HepG2 (cell line): ENCODE data around the gene RABEPK. TPM values are rescaled to one million over a fixed set of nuclear protein-coding genes. Genes with fewer than 3 reads are reported as not detected.
A peak's percentile ranks its signal among the peaks of the same experiment; 100 is the strongest.

Experiments
- ARHGAP35 ChIP-seq: sonication (generic); formaldehyde crosslinking; IDR thresholded peaks from 2 replicates; pipeline ENCODE4 v1.9.0; 2022; ENCODE audit warnings: mild to moderate bottlenecking, inconsistent platforms, moderate library complexity, missing genetic modification reagents, borderline replicate concordance
- BCL6 ChIP-seq: IDR thresholded peaks from 2 replicates; pipeline ENCODE4 v1.6.1; 2016; ENCODE audit warnings: missing genetic modification reagents, missing compliant biosample characterization
- ERF ChIP-seq: IDR thresholded peaks from 2 replicates; pipeline ENCODE4 v1.6.1; 2018; ENCODE audit warnings: missing biosample characterization, missing genetic modification reagents
- HDAC2 ChIP-seq: sonication (generic); formaldehyde crosslinking; IDR thresholded peaks from 2 replicates; pipeline ENCODE4 v1.4.0; 2020; ENCODE audit warnings: missing genetic modification reagents
- KAT8 ChIP-seq: IDR thresholded peaks from 2 replicates; pipeline ENCODE4 v1.6.1; 2016; ENCODE audit warnings: missing genetic modification reagents, missing compliant biosample characterization
- KDM2A ChIP-seq: sonication (generic); formaldehyde crosslinking; IDR thresholded peaks from 2 replicates; pipeline ENCODE4 v1.4.0; 2020; ENCODE audit warnings: low read depth, missing genetic modification reagents, borderline replicate concordance
- MEIS2 ChIP-seq: sonication (generic); formaldehyde crosslinking; IDR thresholded peaks from 2 replicates; pipeline ENCODE4 v1.9.0; 2021; ENCODE audit warnings: mild to moderate bottlenecking, missing genetic modification reagents
- MIXL1 ChIP-seq: IDR thresholded peaks from 2 replicates; pipeline ENCODE4 v1.6.1; 2016
- NR2F1 ChIP-seq, 2 experiments: fragments of 450-650 bp in 1 of 2; formaldehyde crosslinking in 1 of 2; IDR thresholded peaks; 2 replicates each; pipeline versions ENCODE4 v1.5.0 to v1.6.1; 2016 to 2020; ENCODE audit warnings: mild to moderate bottlenecking in 1 of 2, missing compliant biosample characterization in 1 of 2, missing genetic modification reagents in 1 of 2, moderate library complexity in 1 of 2
- PTBP1 ChIP-seq: fragments of 200-400 bp; formaldehyde crosslinking; IDR thresholded peaks from 2 replicates; pipeline ENCODE4 v1.6.1; 2018; ENCODE audit warnings: low read length, low read depth; ENCODE audit not compliant: poor library complexity, severe bottlenecking
- SIX1 ChIP-seq: sonication (generic); formaldehyde crosslinking; IDR thresholded peaks from 2 replicates; pipeline ENCODE4 v1.4.0; 2020; ENCODE audit warnings: missing genetic modification reagents, borderline replicate concordance
- SMARCC2 ChIP-seq: fragments of 450-650 bp; IDR thresholded peaks from 2 replicates; pipeline ENCODE4 v1.6.1; 2017; ENCODE audit warnings: antibody characterized with exemption, mild to moderate bottlenecking
- TARDBP ChIP-seq: sonication (generic); formaldehyde crosslinking; IDR thresholded peaks from 2 replicates; pipeline ENCODE4 v1.8.0; 2022; ENCODE audit warnings: mild to moderate bottlenecking, missing genetic modification reagents
- TCF7 ChIP-seq: sonication (generic); IDR thresholded peaks from 2 replicates; pipeline ENCODE4 v1.6.1; 2016; ENCODE audit warnings: antibody characterized with exemption, low read depth
- TRIM24 ChIP-seq: sonication (generic); formaldehyde crosslinking; IDR thresholded peaks from 2 replicates; pipeline ENCODE4 v1.8.0; 2022; ENCODE audit warnings: mild to moderate bottlenecking, missing genetic modification reagents
- ZBTB43 ChIP-seq: sonication (generic); formaldehyde crosslinking; conservative IDR thresholded peaks from 2 replicates; pipeline ENCODE4 v1.4.0; 2020; ENCODE audit warnings: missing genetic modification reagents
- ZBTB7A ChIP-seq: sonication (generic); formaldehyde crosslinking; IDR thresholded peaks from 2 replicates; pipeline ENCODE4 v1.8.0; 2022; ENCODE audit warnings: mild to moderate bottlenecking, missing genetic modification reagents
- ZMYM3 ChIP-seq: sonication (generic); formaldehyde crosslinking; IDR thresholded peaks from 2 replicates; pipeline ENCODE4 v1.5.1; 2020; ENCODE audit warnings: mild to moderate bottlenecking, missing genetic modification reagents
- ZMYM4 ChIP-seq: sonication (generic); formaldehyde crosslinking; IDR thresholded peaks from 2 replicates; pipeline ENCODE4 v1.8.1; 2023; ENCODE audit warnings: mild to moderate bottlenecking, missing genetic modification reagents
- ZNF337 ChIP-seq: sonication (generic); formaldehyde crosslinking; IDR thresholded peaks from 2 replicates; pipeline ENCODE4 v1.5.1; 2020; ENCODE audit warnings: missing genetic modification reagents, low read depth, mild to moderate bottlenecking, borderline replicate concordance
- ZNF556 ChIP-seq: sonication (generic); formaldehyde crosslinking; IDR thresholded peaks from 2 replicates; pipeline ENCODE4 v1.4.0; 2020; ENCODE audit warnings: mild to moderate bottlenecking, missing genetic modification reagents, borderline replicate concordance
- ZNF670 ChIP-seq: sonication (generic); formaldehyde crosslinking; IDR thresholded peaks from 2 replicates; pipeline ENCODE4 v1.8.0; 2022; ENCODE audit warnings: mild to moderate bottlenecking, missing genetic modification reagents, borderline replicate concordance
- polyA plus RNA-seq, 8 experiments: library from polyadenylated mRNA; depleted of rRNA in 3 of 8; stranded (reverse) in 7 of 8; unstranded in 1 of 8; fragments of >200 nt; fragmentation: Illumina TruSeq in 4 of 8; extraction: Trizol in 4 of 8; gene quantifications; 2 replicates each; pipeline versions ENCODE4 v1.2.1 to v1.2.3, GENCODE V29; 2011 to 2016; ENCODE audit warnings: low read depth in 4 of 8, missing spikeins in 1 of 8, mixed read lengths in 1 of 8; ENCODE audit not compliant: insufficient read depth in 1 of 8
- total RNA-seq, 5 experiments: library from RNA; depleted of rRNA; stranded (reverse); fragments of >200 nt; fragmentation: Illumina TruSeq; extraction: Trizol; gene quantifications; 2 replicates each; pipeline ENCODE4 v1.2.3, GENCODE V29; 2016; ENCODE audit warnings: low read depth in 1 of 5
- TF ChIP-seq, protein P1 (sequence below): sonication (generic); formaldehyde crosslinking; IDR thresholded peaks from 2 replicates; pipeline ENCODE4 v1.8.0; 2022; ENCODE audit warnings: mild to moderate bottlenecking, missing genetic modification reagents, borderline replicate concordance
- TF ChIP-seq, protein P2 (sequence below): sonication (generic); formaldehyde crosslinking; IDR thresholded peaks from 2 replicates; pipeline ENCODE4 v1.4.0; 2020; ENCODE audit warnings: missing genetic modification reagents, borderline replicate concordance
- TF ChIP-seq, protein P3 (sequence below): IDR thresholded peaks from 2 replicates; pipeline ENCODE4 v1.6.1; 2016; ENCODE audit warnings: missing compliant biosample characterization, missing genetic modification reagents, borderline replicate concordance

RABEPK gene
- total and polyA plus RNA-seq, 2 of the 13 experiments (the other 11 are each of a cell fraction or from before 2014, with no cell fraction given): 75.5 to 90.0 TPM

GRCh38 chr9:125272697-125273096 lies 72.4 kb downstream of the RABEPK start (continued):
- TF ChIP-seq HDAC2 (CRISPR knock-in tag): peak; percentile 85
- TF ChIP-seq SMARCC2: 0 out of 2 replicates have a peak, but pooled peaks have one; percentile 64
- no peak for TF ChIP-seq ZNF556 (CRISPR knock-in tag)
- TF ChIP-seq ZNF337 (CRISPR knock-in tag): no peak
- TF ChIP-seq MEIS2 (CRISPR knock-in tag): no peak
- TF ChIP-seq ZMYM3 (CRISPR knock-in tag): peak; percentile 41; the same call in 1 of the 2 replicates
- TF ChIP-seq ERF: peak; percentile 50; the same call in 1 of the 2 replicates
- TF ChIP-seq, protein P1, sequence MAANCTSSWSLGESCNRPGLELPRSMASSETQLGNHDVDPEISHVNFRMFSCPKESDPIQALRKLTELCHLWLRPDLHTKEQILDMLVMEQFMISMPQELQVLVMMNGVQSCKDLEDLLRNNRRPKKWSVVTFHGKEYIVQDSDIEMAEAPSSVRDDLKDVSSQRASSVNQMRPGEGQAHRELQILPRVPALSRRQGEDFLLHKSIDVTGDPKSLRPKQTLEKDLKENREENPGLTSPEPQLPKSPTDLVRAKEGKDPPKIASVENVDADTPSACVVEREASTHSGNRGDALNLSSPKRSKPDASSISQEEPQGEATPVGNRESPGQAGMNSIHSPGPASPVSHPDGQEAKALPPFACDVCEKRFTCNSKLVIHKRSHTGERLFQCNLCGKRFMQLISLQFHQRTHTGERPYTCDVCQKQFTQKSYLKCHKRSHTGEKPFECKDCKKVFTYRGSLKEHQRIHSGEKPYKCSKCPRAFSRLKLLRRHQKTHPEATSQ (CRISPR knock-in tag): no peak
- peak; percentile 94 for TF ChIP-seq MIXL1 (CRISPR knock-in tag)
- no peak for TF ChIP-seq TRIM24
- no peak for TF ChIP-seq PTBP1
- no peak for TF ChIP-seq KDM2A
- no peak for TF ChIP-seq ARHGAP35 (CRISPR knock-in tag)
- TF ChIP-seq, protein P2, sequence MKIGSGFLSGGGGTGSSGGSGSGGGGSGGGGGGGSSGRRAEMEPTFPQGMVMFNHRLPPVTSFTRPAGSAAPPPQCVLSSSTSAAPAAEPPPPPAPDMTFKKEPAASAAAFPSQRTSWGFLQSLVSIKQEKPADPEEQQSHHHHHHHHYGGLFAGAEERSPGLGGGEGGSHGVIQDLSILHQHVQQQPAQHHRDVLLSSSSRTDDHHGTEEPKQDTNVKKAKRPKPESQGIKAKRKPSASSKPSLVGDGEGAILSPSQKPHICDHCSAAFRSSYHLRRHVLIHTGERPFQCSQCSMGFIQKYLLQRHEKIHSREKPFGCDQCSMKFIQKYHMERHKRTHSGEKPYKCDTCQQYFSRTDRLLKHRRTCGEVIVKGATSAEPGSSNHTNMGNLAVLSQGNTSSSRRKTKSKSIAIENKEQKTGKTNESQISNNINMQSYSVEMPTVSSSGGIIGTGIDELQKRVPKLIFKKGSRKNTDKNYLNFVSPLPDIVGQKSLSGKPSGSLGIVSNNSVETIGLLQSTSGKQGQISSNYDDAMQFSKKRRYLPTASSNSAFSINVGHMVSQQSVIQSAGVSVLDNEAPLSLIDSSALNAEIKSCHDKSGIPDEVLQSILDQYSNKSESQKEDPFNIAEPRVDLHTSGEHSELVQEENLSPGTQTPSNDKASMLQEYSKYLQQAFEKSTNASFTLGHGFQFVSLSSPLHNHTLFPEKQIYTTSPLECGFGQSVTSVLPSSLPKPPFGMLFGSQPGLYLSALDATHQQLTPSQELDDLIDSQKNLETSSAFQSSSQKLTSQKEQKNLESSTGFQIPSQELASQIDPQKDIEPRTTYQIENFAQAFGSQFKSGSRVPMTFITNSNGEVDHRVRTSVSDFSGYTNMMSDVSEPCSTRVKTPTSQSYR (CRISPR knock-in tag): peak; percentile 55; the same call in 1 of the 2 replicates
- TF ChIP-seq ZBTB43 (CRISPR knock-in tag): 0 out of 2 replicates have a peak, but pooled peaks have one; percentile 33
- no peak for TF ChIP-seq ZMYM4 (CRISPR knock-in tag)
- TF ChIP-seq ZNF670: 0 out of 2 replicates have a peak, but pooled peaks have one; percentile 52
- TF ChIP-seq TARDBP (CRISPR knock-in tag): peak; percentile 36; the same call in 1 of the 2 replicates
- TF ChIP-seq TCF7: peak; percentile 49
- no peak for TF ChIP-seq SIX1 (CRISPR knock-in tag)
- peak; percentile 74 for TF ChIP-seq BCL6
- no peak for TF ChIP-seq NR2F1 (CRISPR knock-in tag; IDR thresholded peaks at IDR 0.05)
- TF ChIP-seq, protein P3, sequence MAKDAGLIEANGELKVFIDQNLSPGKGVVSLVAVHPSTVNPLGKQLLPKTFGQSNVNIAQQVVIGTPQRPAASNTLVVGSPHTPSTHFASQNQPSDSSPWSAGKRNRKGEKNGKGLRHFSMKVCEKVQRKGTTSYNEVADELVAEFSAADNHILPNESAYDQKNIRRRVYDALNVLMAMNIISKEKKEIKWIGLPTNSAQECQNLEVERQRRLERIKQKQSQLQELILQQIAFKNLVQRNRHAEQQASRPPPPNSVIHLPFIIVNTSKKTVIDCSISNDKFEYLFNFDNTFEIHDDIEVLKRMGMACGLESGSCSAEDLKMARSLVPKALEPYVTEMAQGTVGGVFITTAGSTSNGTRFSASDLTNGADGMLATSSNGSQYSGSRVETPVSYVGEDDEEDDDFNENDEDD (CRISPR knock-in tag): no peak
- TF ChIP-seq ZBTB7A (CRISPR knock-in tag): no peak
- TF ChIP-seq KAT8 (CRISPR knock-in tag): peak; percentile 56; the same call in 1 of the 2 replicates
